ENCODE measurements around the gene ZNF862.

DNA sequence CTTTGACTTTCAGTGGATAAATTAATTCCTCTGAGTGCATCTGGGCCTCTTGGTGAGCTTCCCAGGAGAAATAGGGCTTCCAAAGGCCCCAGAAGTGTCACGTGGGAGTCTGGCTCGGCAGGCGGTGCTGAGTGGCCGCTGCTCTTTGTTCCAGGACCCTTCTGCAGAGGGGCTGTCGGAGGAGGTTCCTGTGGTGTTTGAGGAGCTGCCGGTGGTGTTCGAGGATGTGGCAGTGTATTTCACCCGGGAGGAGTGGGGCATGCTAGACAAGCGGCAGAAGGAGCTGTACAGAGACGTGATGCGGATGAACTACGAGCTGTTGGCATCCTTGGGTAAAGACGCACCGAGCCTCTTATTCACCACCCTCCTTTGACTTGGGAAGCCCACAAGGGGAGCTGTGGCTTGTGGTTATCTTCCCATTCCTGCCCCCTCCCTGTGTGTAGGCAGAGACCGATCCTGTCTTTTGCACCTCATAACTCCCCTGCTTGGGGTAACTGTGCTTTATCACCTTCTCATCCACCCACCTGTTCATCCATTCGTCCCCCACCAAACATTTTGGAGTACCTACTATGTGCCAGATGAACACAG lies 11.9 kb downstream of the ZNF862 start:
- no peak for TF ChIP-seq CTCF (IDR thresholded peaks at IDR 0.05)
- no peak for TF ChIP-seq POLR2A (IDR thresholded peaks at IDR 0.05)
- no peak for TF ChIP-seq EP300 (IDR thresholded peaks at IDR 0.05)

Data from stomach (tissue), 4 donors.